HepG2 (cell line): ENCODE data around the gene KAZALD1. TPM values are rescaled to one million over a fixed set of nuclear protein-coding genes. Genes with fewer than 3 reads are reported as not detected.

Source experiments
- ATAC-seq: fragments of 200-7000 bp; cut with Tn5 transposase; 3 replicates; pipeline ENCODE4 v1.9.1; 2020; ENCODE audit warnings: mild to moderate bottlenecking, moderate library complexity
- BruUV-seq: library from RNA; stranded (reverse); fragments of 400-500 nt; replicated peaks from 2 replicates; lab custom pipeline; 2021; lab: Mats Ljungman, UMichigan
- CTCF ChIA-PET: fragments of 300-600 bp; formaldehyde crosslinking; extraction: SDS; loops from one replicate; lab custom pipeline; 2021; ENCODE audit warnings: low total read pairs, inconsistent platforms, low intra/inter-chr PET ratio; lab: Yijun Ruan, JAX
- POLR2A ChIA-PET: fragments of 350-600 bp; sonication (Branson Sonifier 250); formaldehyde crosslinking; loops from one replicate; lab custom pipeline; 2020; ENCODE audit warnings: antibody characterized with exemption, inconsistent platforms; lab: Yijun Ruan, JAX
- DNase-seq: peaks from one replicate; pipeline ENCODE4 v3.0.0-alpha.2; 2015; ENCODE audit warnings: low spot score
- FAIRE-seq: peaks from 3 replicates; lab custom pipeline; 2011; peaks lifted over from hg19 to GRCh38; lab: Jason Lieb, UNC
- H2AFZ ChIP-seq: one replicate; pipeline ENCODE4 v1.6.1; 2011; ENCODE audit warnings: low read length, inconsistent platforms
- H3K27ac ChIP-seq: fragments of 300-600 bp; 3 replicates; pipeline ENCODE4 v1.8.0; 2011; ENCODE audit warnings: mixed run types, mild to moderate bottlenecking, mixed read lengths, low read length, inconsistent platforms; ENCODE audit not compliant: insufficient read depth; ENCODE audit errors: extremely low read length
- H3K27me3 ChIP-seq, 2 experiments: fragments of 200-600 bp in 1 of 2; 2 replicates in 1 of 2; 3 replicates in 1 of 2; pipeline versions ENCODE4 v1.6.0 to v1.8.0; 2011; ENCODE audit warnings: low read length in 2 of 2, mild to moderate bottlenecking in 2 of 2, moderate library complexity in 2 of 2, inconsistent platforms in 1 of 2; ENCODE audit not compliant: insufficient read depth in 2 of 2, control insufficient read depth in 1 of 2
- H3K36me3 ChIP-seq, 2 experiments: fragments of 200-600 bp in 1 of 2; replicated peaks in 1 of 2; 2 replicates in 1 of 2; 3 replicates in 1 of 2; pipeline versions ENCODE4 v1.5.1 to v1.8.0; 2011; ENCODE audit warnings: low read length in 2 of 2, inconsistent platforms in 1 of 2; ENCODE audit not compliant: insufficient read depth in 2 of 2, control insufficient read depth in 1 of 2
- H3K4me1 ChIP-seq: 2 replicates; pipeline ENCODE4 v1.5.1; 2012; ENCODE audit warnings: low read length, inconsistent platforms; ENCODE audit not compliant: insufficient read depth
- H3K4me2 ChIP-seq: 2 replicates; pipeline ENCODE4 v1.6.0; 2011; ENCODE audit warnings: low read depth, low read length, inconsistent platforms
- H3K4me3 ChIP-seq, 3 experiments: fragments of 200-600 bp in 1 of 3; sonication (generic), shearing (Covaris generic) in 1 of 3; replicated peaks in 1 of 3; 2 replicates each; pipeline ENCODE4 v1.5.1; 2011 to 2016; ENCODE audit warnings: low read length in 3 of 3, inconsistent platforms in 2 of 3, low read depth in 2 of 3, mild to moderate bottlenecking in 2 of 3, control low read depth in 1 of 3, mixed read lengths in 1 of 3; ENCODE audit not compliant: insufficient read depth in 1 of 3
- H3K79me2 ChIP-seq: one replicate; pipeline ENCODE4 v1.6.1; 2011; ENCODE audit warnings: low read length, inconsistent platforms; ENCODE audit not compliant: insufficient read depth
- H3K9ac ChIP-seq: 2 replicates; pipeline ENCODE4 v1.6.0; 2011; ENCODE audit warnings: mild to moderate bottlenecking, low read depth, low read length, inconsistent platforms; ENCODE audit not compliant: insufficient read depth
- H3K9me3 ChIP-seq: 2 replicates; pipeline ENCODE4 v1.5.1; 2012; ENCODE audit warnings: mild to moderate bottlenecking, low read length
- H4K20me1 ChIP-seq: 2 replicates; pipeline ENCODE4 v1.6.0; 2011; ENCODE audit warnings: inconsistent platforms, mild to moderate bottlenecking, low read length, moderate library complexity; ENCODE audit not compliant: insufficient read depth
- ATF1 ChIP-seq: IDR thresholded peaks from 2 replicates; pipeline ENCODE4 v1.6.1; 2016; ENCODE audit warnings: mild to moderate bottlenecking, control low read depth
- ERF ChIP-seq: IDR thresholded peaks from 2 replicates; pipeline ENCODE4 v1.6.1; 2018; ENCODE audit warnings: missing biosample characterization, missing genetic modification reagents
- GABPB1 ChIP-seq: IDR thresholded peaks from 2 replicates; pipeline ENCODE4 v1.6.1; 2016; ENCODE audit warnings: mild to moderate bottlenecking, missing genetic modification reagents, moderate library complexity, missing compliant biosample characterization
- IRX3 ChIP-seq: sonication (generic); formaldehyde crosslinking; IDR thresholded peaks from 2 replicates; pipeline ENCODE4 v1.8.1; 2023; ENCODE audit warnings: mild to moderate bottlenecking, low read depth, missing genetic modification reagents, borderline replicate concordance
- KMT2B ChIP-seq: IDR thresholded peaks from 2 replicates; pipeline ENCODE4 v1.6.1; 2016; ENCODE audit warnings: missing genetic modification reagents, missing compliant biosample characterization
- MAFK ChIP-seq, 2 experiments: IDR thresholded peaks in 1 of 2; conservative IDR thresholded peaks in 1 of 2; 2 replicates each; pipeline ENCODE4 v1.6.1; 2011; ENCODE audit warnings: improper control_type of control experiment in 2 of 2, low read length in 2 of 2
- NCOA2 ChIP-seq: sonication (generic); formaldehyde crosslinking; IDR thresholded peaks from 2 replicates; pipeline ENCODE4 v1.8.0; 2022; ENCODE audit warnings: inconsistent platforms
- SP5 ChIP-seq: IDR thresholded peaks from 2 replicates; pipeline ENCODE4 v1.6.1; 2016; ENCODE audit warnings: low read depth, borderline replicate concordance
- ZFY ChIP-seq: sonication (generic); formaldehyde crosslinking; IDR thresholded peaks from 2 replicates; pipeline ENCODE4 v1.4.0; 2020; ENCODE audit warnings: missing genetic modification reagents
- ZNF501 ChIP-seq: sonication (generic); formaldehyde crosslinking; IDR thresholded peaks from 2 replicates; pipeline ENCODE4 v1.5.1; 2020; ENCODE audit warnings: mild to moderate bottlenecking, moderate library complexity, missing genetic modification reagents
- ZNF569 ChIP-seq: sonication (generic); formaldehyde crosslinking; IDR thresholded peaks from 2 replicates; pipeline ENCODE4 v1.5.0; 2020; ENCODE audit warnings: mild to moderate bottlenecking, missing genetic modification reagents, moderate library complexity, borderline replicate concordance
- ZNF816 ChIP-seq: sonication (generic); formaldehyde crosslinking; IDR thresholded peaks from 2 replicates; pipeline ENCODE4 v1.8.0; 2022; ENCODE audit warnings: missing genetic modification reagents, mild to moderate bottlenecking, borderline replicate concordance
- WGBS: methylation state at CpG from one replicate; pipeline ENCODE4 v1.1.6; 2017; ENCODE audit warnings: low lambda C conversion rate; 5-methylcytosine and 5-hydroxymethylcytosine counted together
- in situ Hi-C: cut with HindIII; loops from 2 replicates; pipeline ENCODE4 v1.10.0; 2017; ENCODE audit warnings: low pct_unique_long_range_greater_than_20kb; ENCODE audit not compliant: extremely low pct_ligation_motif_present
- intact Hi-C: fragments of 100-400 bp; cut with micrococcal nuclease; formaldehyde crosslinking; loops from one replicate; pipeline ENCODE4 v1.10.0; 2022; ENCODE audit not compliant: unreplicated experiment
- polyA plus RNA-seq, 8 experiments: library from polyadenylated mRNA; depleted of rRNA in 3 of 8; stranded (reverse) in 7 of 8; unstranded in 1 of 8; fragments of >200 nt; fragmentation: Illumina TruSeq in 4 of 8; extraction: Trizol in 4 of 8; gene quantifications; 2 replicates each; pipeline versions ENCODE4 v1.2.1 to v1.2.3, GENCODE V29; 2011 to 2016; ENCODE audit warnings: low read depth in 4 of 8, missing spikeins in 1 of 8, mixed read lengths in 1 of 8; ENCODE audit not compliant: insufficient read depth in 1 of 8
- total RNA-seq, 5 experiments: library from RNA; depleted of rRNA; stranded (reverse); fragments of >200 nt; fragmentation: Illumina TruSeq; extraction: Trizol; gene quantifications; 2 replicates each; pipeline ENCODE4 v1.2.3, GENCODE V29; 2016; ENCODE audit warnings: low read depth in 1 of 5
- TF ChIP-seq, protein P1 (sequence below): sonication (generic); formaldehyde crosslinking; IDR thresholded peaks from 2 replicates; pipeline ENCODE4 v1.8.0; 2022; ENCODE audit warnings: missing genetic modification reagents, mild to moderate bottlenecking, inconsistent platforms, borderline replicate concordance
- TF ChIP-seq, protein P2 (sequence below): sonication (generic); formaldehyde crosslinking; IDR thresholded peaks from 2 replicates; pipeline ENCODE4 v1.8.1; 2023; ENCODE audit warnings: missing genetic modification reagents, inconsistent platforms, borderline replicate concordance

KAZALD1 gene
- total and polyA plus RNA-seq, 2 of the 13 experiments (the other 11 are each of a cell fraction or from before 2014, with no cell fraction given): 16.7 to 27.7 TPM

DNA sequence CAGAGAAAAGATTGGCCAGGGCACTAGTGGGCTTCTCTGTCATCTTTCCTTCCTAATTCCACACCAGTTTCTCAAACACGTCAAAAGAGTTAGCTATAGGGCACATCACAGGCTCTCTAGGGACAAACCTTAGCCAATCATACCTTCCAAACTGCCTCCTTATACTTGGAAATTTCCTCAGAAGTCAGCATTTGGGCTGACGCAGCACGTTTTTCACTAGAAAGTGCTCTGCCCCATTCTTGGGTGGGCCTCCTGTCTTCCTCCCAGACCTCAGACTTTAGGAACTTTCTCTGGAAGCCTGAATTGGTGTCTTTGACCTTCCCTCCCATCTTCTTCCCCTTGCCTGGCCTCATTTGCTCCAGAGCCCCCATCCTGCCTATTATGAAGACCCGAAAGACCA is 19.7 kb upstream of the KAZALD1 start:
- Histone ChIP-seq H3K4me1 (peaks cover 57% of the 10 kb centered on the region), H3K4me3 (peak overlapping the region; percentile 51 to 74 (median 52); a peak in 5 of 6 replicates), H2AFZ (no peak overlapping the region), H3K4me2 (peak overlapping the region; percentile 89), H3K9ac (peak overlapping the region; percentile 78), H3K9me3 (no peaks in the 10 kb centered on the region), H3K27ac (peak overlapping the region; percentile 87), H4K20me1 (no peaks in the 10 kb centered on the region), H3K36me3 (peaks cover 4 to 12% of the 10 kb centered on the region in 2 experiments; a peak in 3 of 5 replicates), H3K79me2 (no peaks in the 10 kb centered on the region), H3K27me3 (no peaks in the 10 kb centered on the region; a peak in 1 of 5 replicates)
- ChIA-PET POLR2A (interaction anchor here (1.3 to 5.9 kb wide), 12 partner anchors 8 to 99 kb away, joined by 5 to 141 read pairs (median 12); partner anchors contain the start of genes KAZALD1, PDZD7 and SFXN3), CTCF (interaction anchor here (1.1 to 4.2 kb wide), 3 partner anchors 14 to 25 kb away, joined by 3 to 45 read pairs (median 11); no protein-coding TSS in a partner anchor)
- no peak for DNase-seq
- 69% methylated on average over 4 of the region's 4 CpGs for WGBS
- intact Hi-C loops (no loop called here), in situ Hi-C loops (no loop called here)
- ATAC-seq: no peak
- no peak for TF ChIP-seq NCOA2
- TF ChIP-seq MAFK (conservative IDR thresholded peaks at IDR 0.05 in 1 of 2, IDR thresholded peaks at IDR 0.05 in 1 of 2; ENCODE audit: low read length in 2 of 2): peak; percentile 42 to 49; a peak in 3 of 4 replicates
- no TSS peak for BruUV-seq
- no peak for FAIRE-seq

DNA sequence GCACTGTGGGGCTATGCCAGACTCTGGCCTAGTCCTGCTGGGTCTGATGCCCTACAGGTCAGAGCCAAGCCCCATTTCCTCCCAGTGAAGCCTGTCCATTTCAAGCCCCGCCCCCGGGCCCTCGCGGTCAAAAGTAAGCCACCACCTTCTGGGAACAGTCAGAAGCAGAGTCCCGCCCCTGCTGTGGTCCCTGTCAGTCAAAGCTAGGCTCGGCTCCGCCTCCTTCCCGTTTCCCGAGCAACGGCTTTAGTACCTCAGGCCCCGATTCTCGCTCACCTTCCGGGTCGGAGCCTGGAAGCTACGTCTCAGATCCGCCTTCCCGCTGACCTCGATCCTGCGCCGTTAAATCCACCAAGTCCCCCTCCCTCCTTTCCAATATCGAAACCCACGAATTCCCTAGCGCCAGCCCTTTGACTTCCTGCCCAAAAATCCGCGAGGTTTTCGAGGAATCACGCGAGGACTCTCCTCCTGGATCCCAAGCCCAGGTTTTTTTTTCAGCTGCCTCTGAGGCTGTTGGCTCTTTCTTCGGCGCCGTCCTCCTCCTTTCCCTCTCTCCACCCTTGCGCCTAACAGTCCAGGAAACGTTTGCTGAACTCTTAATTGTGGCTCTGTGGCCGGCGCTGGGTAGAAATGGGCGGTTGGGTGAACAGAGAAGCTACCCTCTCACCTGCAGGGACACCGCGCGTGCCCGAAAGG is 19.0 kb upstream of the KAZALD1 start:
- DNase-seq (peak; percentile 94), ATAC-seq (peak; percentile 90), FAIRE-seq (peak; percentile 84)
- peaks cover 1 to 7% of the 10 kb centered on the region in 2 experiments; a peak in 2 of 5 replicates for H3K36me3 ChIP-seq
- peaks cover 61% of the 10 kb centered on the region for H3K4me1 ChIP-seq
- H3K9me3 ChIP-seq: no peaks in the 10 kb centered on the region
- peak overlapping the region; percentile 12 for H2AFZ ChIP-seq
- in situ Hi-C loops (no loop called here), intact Hi-C loops (no loop called here)
- H3K9ac ChIP-seq: peak overlapping the region; percentile 78
- H3K27ac ChIP-seq: peak overlapping the region; percentile 87
- H3K27me3 ChIP-seq: no peaks in the 10 kb centered on the region; a peak in 1 of 5 replicates
- no peaks in the 10 kb centered on the region for H4K20me1 ChIP-seq
- peak overlapping the region; percentile 51 to 74 (median 52) for H3K4me3 ChIP-seq
- H3K79me2 ChIP-seq: no peaks in the 10 kb centered on the region
- under 1% methylated on average over 35 of the region's 40 CpGs for WGBS
- H3K4me2 ChIP-seq: peak overlapping the region; percentile 89
- no TSS peak for BruUV-seq
- ChIA-PET CTCF (interaction anchor here (0.7 to 4.2 kb wide), 2 partner anchors 25 to 27 kb away, joined by 3 to 45 read pairs; no protein-coding TSS in a partner anchor), POLR2A (interaction anchor here (0.7 to 5.9 kb wide), 15 partner anchors 8 to 99 kb away, joined by 3 to 141 read pairs (median 9); partner anchors contain the start of genes KAZALD1, PDZD7 and SFXN3)
- TF ChIP-seq, protein P1, sequence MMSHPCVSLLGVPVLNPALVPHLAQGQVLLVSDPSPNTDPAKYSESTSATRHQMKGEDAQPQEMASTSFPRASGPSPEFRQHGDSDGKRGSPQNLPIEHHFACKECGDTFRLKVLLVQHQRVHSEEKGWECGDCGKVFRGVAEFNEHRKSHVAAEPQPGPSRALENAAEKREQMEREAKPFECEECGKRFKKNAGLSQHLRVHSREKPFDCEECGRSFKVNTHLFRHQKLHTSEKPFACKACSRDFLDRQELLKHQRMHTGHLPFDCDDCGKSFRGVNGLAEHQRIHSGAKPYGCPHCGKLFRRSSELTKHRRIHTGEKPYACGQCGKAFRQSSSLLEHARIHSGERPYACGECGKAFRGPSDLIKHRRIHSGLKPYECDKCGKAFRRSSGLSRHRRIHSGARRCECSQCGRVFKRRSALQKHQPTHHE: no peak
- peak; percentile 41; the same call in 1 of the 2 replicates for TF ChIP-seq KMT2B (CRISPR knock-in tag)
- TF ChIP-seq ATF1 (CRISPR knock-in tag): peak; percentile 44; the same call in 1 of the 2 replicates
- TF ChIP-seq, protein P2, sequence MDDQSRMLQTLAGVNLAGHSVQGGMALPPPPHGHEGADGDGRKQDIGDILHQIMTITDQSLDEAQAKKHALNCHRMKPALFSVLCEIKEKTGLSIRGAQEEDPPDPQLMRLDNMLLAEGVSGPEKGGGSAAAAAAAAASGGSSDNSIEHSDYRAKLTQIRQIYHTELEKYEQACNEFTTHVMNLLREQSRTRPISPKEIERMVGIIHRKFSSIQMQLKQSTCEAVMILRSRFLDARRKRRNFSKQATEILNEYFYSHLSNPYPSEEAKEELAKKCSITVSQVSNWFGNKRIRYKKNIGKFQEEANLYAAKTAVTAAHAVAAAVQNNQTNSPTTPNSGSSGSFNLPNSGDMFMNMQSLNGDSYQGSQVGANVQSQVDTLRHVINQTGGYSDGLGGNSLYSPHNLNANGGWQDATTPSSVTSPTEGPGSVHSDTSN (CRISPR knock-in tag): no peak
- no peak for TF ChIP-seq ZNF816 (CRISPR knock-in tag)
- TF ChIP-seq GABPB1: peak; percentile 75
- TF ChIP-seq ZFY (CRISPR knock-in tag): peak; percentile 64
- peak; percentile 94 for TF ChIP-seq SP5 (CRISPR knock-in tag)
- TF ChIP-seq IRX3: no peak
- TF ChIP-seq ZNF569 (CRISPR knock-in tag): 0 out of 2 replicates have a peak, but pooled peaks have one; percentile 41
- TF ChIP-seq ZNF501 (CRISPR knock-in tag): peak; percentile 95
- peak; percentile 58 for TF ChIP-seq ERF (CRISPR knock-in tag)
